Parathyroid adenoma (tissue), 2 donors: ENCODE data around the gene MIA3.

Experiments used
- H2AFZ ChIP-seq: fragments of 300-600 bp; sonication (generic); one replicate; pipeline ENCODE4 v1.7.0; 2017; ENCODE audit warnings: antibody characterized with exemption, mild to moderate bottlenecking
- H3K27ac ChIP-seq: fragments of 300-600 bp; sonication (generic); one replicate; pipeline ENCODE4 v1.7.0; 2017
- H3K27me3 ChIP-seq: fragments of 300-600 bp; sonication (generic); one replicate; pipeline ENCODE4 v1.7.0; 2017; ENCODE audit warnings: low read length; ENCODE audit not compliant: control insufficient read depth, insufficient read depth
- H3K36me3 ChIP-seq: fragments of 300-600 bp; sonication (generic); one replicate; pipeline ENCODE4 v1.7.0; 2017; ENCODE audit warnings: low read length; ENCODE audit not compliant: control insufficient read depth, insufficient read depth
- H3K4me1 ChIP-seq: fragments of 300-600 bp; sonication (generic); one replicate; pipeline ENCODE4 v1.7.0; 2017; ENCODE audit warnings: control low read depth
- H3K4me2 ChIP-seq: fragments of 300-600 bp; sonication (generic); one replicate; pipeline ENCODE4 v1.7.0; 2017; ENCODE audit warnings: low read length
- H3K4me3 ChIP-seq: fragments of 300-600 bp; sonication (generic); one replicate; pipeline ENCODE4 v1.7.0; 2017; ENCODE audit warnings: low read depth, low read length
- H3K79me2 ChIP-seq: fragments of 300-600 bp; sonication (generic); one replicate; pipeline ENCODE4 v1.7.0; 2017; ENCODE audit warnings: control low read depth
- H3K9ac ChIP-seq: fragments of 300-600 bp; sonication (generic); one replicate; pipeline ENCODE4 v1.7.0; 2017; ENCODE audit warnings: mild to moderate bottlenecking
- H3K9me3 ChIP-seq: fragments of 300-600 bp; sonication (generic); one replicate; pipeline ENCODE4 v1.7.0; 2017; ENCODE audit warnings: low read length; ENCODE audit not compliant: control insufficient read depth
- CTCF ChIP-seq: fragments of 300-600 bp; sonication (generic); IDR thresholded peaks from one replicate; pipeline ENCODE4 v1.7.0; 2017; ENCODE audit warnings: antibody characterized with exemption, mild to moderate bottlenecking
- donor health status: primary hyperparathyroidism.

MIA3 gene

GRCh38 chr1:222634180-222635013 is 16.5 kb downstream of the MIA3 start:
- TF ChIP-seq CTCF, result peak; percentile 82
- Histone ChIP-seq H3K4me1 (no peaks in the 10 kb centered on the region), H3K9ac (no peak overlapping the region), H3K9me3 (no peaks in the 10 kb centered on the region), H3K4me3 (no peak overlapping the region), H3K36me3 (no peaks in the 10 kb centered on the region), H3K4me2 (no peak overlapping the region), H3K27me3 (no peaks in the 10 kb centered on the region), H3K27ac (no peak overlapping the region), H2AFZ (no peak overlapping the region), H3K79me2 (no peaks in the 10 kb centered on the region)

GRCh38 chr1:222641269-222641948 is 23.5 kb downstream of the MIA3 start:
- Histone ChIP-seq H3K36me3 (no peaks in the 10 kb centered on the region), H3K79me2 (peaks cover 4% of the 10 kb centered on the region), H3K4me1 (no peaks in the 10 kb centered on the region), H3K9me3 (no peaks in the 10 kb centered on the region), H3K9ac (no peak overlapping the region), H3K4me3 (no peak overlapping the region), H3K4me2 (no peak overlapping the region), H2AFZ (no peak overlapping the region), H3K27ac (no peak overlapping the region), H3K27me3 (no peaks in the 10 kb centered on the region)
- no peak for TF ChIP-seq CTCF

DNA sequence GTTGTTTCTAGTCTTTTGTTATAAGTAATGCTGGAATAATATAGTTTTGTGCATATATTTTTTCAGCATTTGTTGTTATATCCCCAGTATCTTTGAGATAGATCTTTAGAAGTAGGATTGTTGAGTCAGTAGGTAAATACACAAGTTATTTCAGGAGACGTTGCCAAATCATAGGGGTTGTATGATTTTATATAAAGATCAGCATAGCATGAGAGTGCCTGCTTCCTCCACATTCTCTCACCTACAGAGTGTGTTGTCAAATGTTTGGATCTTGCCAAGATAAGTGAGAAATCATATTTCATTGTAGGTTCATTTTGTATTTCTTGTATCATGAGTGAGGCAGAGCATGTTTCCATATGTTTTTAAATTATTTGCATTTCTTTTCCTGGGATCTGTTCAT is 24.6 kb downstream of the MIA3 start:
- Histone ChIP-seq H3K4me3 (no peak overlapping the region), H3K9ac (no peak overlapping the region), H3K4me1 (no peaks in the 10 kb centered on the region), H3K27ac (no peak overlapping the region), H3K27me3 (no peaks in the 10 kb centered on the region), H2AFZ (no peak overlapping the region), H3K36me3 (no peaks in the 10 kb centered on the region), H3K9me3 (no peaks in the 10 kb centered on the region), H3K4me2 (no peak overlapping the region), H3K79me2 (peaks cover 4% of the 10 kb centered on the region)
- no peak for TF ChIP-seq CTCF

DNA sequence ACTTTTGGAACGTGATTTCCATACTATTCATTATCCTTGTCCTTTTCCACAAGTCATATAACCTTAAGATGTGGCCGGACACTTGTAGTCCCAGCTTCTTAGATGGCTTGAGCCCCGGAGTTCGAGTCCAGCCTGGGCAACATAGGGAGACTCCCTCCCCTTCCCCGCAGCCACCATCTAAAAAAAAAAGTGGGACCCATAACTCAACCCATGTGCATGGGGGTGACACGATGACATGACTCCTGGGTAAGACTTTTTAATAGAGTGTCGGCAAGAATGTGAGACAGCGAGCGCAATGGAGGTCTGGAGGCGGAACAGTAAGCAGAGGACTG is 25.7 kb downstream of the MIA3 start:
- Histone ChIP-seq H2AFZ (peak overlapping the region; percentile 94), H3K9ac (peak overlapping the region; percentile 21)
- TF ChIP-seq CTCF, result no peak

More for the DNA sequence above, 25.7 kb downstream of the MIA3 start:
- peak overlapping the region; percentile 69 for H3K4me2 ChIP-seq
- no peaks in the 10 kb centered on the region for H3K36me3 ChIP-seq
- H3K4me1 ChIP-seq, result no peaks in the 10 kb centered on the region
- H3K27ac ChIP-seq, result peak overlapping the region; percentile 88
- peaks cover 4% of the 10 kb centered on the region for H3K79me2 ChIP-seq
- no peaks in the 10 kb centered on the region for H3K27me3 ChIP-seq
- no peaks in the 10 kb centered on the region for H3K9me3 ChIP-seq
- peak overlapping the region; percentile 72 for H3K4me3 ChIP-seq
